Measurements from ENCODE around the gene GIPC3.
"Not testable (repeated sequence)": the region's sequence is repeated elsewhere in the genome, so short reads cannot be mapped to it uniquely, and the experiment has no call there.

Gene GIPC3

GRCh38 chr19:3550947-3551791 lies 34.1 kb upstream of the GIPC3 start:
- DNase-seq: no peak

DNA sequence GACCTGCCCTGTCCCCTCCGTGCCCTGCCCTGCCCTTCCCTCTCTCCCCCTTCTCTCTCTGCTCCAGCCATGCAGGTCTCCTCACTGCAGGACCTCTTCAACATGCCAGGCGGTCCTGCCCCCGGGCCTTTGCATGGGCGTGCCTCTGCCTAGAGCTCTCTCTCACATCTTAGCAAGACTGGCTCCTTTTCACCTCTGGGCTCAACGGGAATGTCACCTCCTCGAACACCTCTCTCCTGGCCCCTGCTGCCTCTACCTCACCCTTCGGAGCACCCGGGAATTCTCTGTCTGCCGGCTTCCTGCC lies 33.5 kb upstream of the GIPC3 start:
- no peak for DNase-seq

DNA sequence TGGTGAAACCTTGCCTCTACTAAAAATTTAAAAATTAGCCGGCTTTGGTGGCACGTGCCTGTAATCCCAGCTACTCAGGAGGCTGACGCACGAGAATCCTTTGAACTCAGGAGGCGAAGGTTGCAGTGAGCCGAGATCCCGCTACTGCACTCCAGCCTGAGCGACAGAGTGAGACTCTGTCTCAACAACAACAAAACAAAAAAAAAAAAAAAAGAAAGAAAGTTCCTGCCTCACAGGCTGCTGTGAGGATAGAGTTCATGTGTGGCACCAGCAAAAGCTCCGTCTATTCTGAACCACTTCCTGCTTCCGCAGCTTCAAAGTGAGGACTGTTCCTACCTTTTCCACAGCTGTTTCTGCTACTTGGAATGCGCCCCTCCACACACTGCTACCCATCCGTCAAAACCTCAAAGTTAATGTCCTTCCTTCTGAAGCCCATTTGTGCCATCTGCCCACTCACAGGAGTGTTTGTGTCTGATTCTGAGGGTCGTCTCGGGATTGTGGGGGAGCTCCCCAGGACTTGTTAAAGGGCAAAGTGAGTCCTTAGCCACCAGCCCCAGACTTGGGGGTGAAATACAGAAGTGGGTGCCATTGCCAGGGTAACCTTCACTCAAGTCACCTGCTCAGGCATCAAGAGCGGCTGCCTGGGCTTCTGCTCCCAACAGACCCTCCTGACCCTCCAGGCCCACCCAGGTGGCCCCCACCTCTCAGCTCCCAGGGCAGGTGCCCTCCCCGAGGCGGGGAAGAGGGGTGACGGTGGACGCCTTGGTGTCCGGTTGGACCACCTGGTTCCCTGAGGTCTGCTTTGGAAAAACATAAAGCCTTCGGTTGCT lies 30.8 kb upstream of the GIPC3 start:
- no peak for DNase-seq

DNA sequence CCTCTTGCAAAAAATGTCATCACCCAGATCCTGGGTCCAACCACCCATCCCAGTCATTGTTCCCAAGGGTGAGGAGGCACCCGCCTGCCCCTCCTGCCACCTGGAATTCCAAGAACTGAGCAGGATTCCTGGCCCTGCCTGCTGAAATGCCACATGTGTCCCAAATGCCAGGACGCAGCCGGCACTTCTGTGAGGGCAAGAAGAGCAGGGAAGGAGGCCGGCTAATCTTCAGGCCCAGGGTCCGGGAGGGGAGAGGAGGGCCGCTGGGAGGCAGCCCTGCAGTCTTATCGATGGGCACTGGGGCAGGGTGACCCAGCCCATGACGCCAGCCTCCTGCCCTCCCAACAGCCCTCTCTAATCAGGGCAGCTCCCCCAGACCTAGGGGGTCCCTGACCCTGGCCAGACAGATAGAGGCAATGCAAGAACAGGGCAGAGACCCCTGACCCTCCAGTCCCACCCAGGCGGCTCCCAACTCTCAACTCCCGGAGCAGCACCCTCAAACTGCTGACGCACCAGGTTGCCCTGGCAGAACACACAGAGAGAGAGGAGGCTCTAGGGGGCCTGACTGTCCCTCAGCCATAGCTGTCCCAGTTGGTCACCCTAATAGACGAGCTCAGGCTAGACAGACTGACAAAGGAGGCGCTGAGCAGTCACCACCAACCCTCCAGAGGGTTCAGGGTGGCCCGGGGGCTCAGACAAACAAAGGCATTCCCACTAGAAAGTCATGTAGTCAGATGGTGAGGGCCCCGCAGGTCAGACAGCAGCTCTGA lies 29.4 kb upstream of the GIPC3 start:
- no peak for DNase-seq

DNA sequence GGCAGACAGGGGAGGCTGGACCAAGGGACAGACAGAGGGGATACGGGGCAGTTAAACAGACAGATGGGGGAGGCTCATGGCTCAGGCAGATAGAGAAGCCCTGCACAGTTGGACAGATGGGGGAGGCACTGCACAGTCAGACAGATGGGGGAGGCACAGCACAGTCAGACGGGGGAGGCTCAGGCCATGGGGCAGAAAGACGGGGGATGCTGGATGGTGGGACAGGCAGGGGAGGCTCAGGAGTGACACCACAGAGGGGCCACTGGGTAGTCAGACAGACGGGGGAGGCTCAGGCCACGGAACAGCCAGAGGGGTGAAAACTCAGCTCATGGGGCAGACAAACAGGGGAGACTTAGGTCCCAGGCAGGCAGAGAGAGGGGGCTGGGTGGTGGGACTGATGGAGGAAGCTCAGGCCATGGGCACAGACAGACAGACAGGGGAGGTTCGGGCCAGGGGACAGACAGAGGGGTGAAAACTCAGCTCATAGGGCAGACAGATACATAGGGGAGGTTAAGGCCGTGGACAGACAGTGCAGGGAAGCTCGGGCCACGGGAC lies 28.8 kb upstream of the GIPC3 start:
- no peak for DNase-seq

DNA sequence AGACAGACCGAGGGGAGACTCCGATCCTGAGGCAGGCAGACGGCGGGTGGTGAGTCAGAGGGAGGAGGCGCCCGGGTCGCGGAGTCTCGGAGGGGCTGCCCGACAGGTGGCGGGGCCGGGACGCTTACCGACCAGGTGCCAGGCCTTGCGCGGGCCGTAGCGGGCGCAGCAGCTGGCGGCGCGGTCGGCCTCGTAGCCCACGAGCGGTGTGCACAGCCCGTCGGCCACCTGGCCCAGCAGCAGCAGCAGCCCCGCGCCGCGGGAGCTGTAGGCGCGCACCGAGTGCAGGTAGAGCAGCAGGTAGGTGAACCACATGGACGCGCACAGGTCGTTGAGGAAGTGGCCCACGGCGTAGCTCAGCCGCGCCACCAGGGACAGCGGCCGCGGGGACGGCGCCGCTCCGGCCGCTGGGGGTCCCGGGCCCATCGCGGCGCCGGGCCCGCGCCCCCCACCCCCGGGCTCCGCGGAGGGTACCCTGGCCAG lies 28.3 kb upstream of the GIPC3 start:
- no peak for DNase-seq

GRCh38 chr19:3557461-3558248 lies 27.6 kb upstream of the GIPC3 start, which contains the start of gene MFSD12:
TSS of gene MFSD12 (minus strand) at chr19:3557586. CDS start at chr19:3557403, 183 bp downstream.
- no peak for DNase-seq

- DNase-seq: no peak
Observed at GRCh38 chr19:3563709-3564524, 21.4 kb upstream of the GIPC3 start.

DNA sequence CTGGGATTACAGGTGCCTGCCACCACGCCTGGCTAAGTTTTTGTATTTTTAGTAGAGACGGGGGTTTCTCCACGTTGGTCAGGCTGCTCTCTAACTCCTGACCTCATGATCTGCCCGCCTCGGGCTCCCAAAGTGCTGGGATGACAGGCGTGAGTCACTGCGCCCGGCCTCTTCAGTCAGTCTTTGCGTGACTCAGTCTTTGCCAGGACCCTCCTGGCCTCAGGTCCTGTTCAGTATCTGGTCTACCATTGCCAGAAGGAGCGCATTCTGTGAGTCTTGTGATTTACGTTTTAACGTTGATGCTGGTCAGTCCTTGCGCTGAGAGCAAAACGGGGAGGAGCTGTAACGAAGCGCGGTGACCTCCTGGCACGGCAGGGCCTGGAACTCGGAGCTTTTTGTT lies 20.1 kb upstream of the GIPC3 start:
- DNase-seq: no peak

DNA sequence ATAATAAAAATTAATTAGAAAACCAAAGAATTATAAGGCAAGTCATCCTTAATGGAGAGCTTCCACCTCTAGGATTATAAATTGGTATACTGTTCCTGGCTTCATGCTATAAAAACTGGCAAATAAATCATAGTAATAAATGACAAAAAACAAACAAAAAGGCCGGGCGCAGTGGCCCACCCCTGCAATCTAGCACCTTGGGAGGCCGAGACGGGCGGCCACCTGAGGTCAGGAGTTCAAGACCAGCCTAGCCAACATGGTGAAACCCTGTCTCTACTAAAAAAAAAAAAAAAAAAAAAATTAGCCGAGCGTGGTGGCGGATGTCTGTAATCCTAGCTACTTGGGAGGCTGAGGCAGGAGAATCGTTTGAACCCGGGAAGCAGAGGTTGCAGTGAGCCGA lies 15.2 kb upstream of the GIPC3 start:
- not testable (repeated sequence) for DNase-seq

- no peak for DNase-seq
Observed at GRCh38 chr19:3570606-3571011, 14.7 kb upstream of the GIPC3 start.

GRCh38 chr19:3572132-3572854 lies 13.0 kb upstream of the GIPC3 start:
- no peak for DNase-seq

DNA sequence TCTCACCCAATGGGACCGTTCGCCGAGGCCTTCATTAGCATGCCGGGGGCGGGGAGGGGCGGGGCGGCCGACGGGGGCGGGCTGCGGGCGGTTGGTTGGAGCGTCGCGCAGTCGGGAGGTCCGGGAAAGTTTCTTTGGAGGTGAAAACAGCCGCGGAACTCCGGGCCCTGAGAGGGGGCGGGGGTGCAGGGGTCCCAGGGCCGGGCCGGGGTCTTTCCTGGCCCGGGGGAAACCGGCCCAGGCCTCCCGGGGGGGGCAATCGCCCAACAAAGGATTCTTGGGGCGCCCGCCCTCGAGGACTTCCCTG lies 12.5 kb upstream of the GIPC3 start, which contains the start of gene HMG20B:
HMG20B (plus strand) TSS at position 90 of the 307 bp plus-strand sequence. CDS start 366 bp downstream, outside the sequence.
- no peak for DNase-seq

GRCh38 chr19:3573162-3573857 lies 12.0 kb upstream of the GIPC3 start:
- no peak for DNase-seq

DNA sequence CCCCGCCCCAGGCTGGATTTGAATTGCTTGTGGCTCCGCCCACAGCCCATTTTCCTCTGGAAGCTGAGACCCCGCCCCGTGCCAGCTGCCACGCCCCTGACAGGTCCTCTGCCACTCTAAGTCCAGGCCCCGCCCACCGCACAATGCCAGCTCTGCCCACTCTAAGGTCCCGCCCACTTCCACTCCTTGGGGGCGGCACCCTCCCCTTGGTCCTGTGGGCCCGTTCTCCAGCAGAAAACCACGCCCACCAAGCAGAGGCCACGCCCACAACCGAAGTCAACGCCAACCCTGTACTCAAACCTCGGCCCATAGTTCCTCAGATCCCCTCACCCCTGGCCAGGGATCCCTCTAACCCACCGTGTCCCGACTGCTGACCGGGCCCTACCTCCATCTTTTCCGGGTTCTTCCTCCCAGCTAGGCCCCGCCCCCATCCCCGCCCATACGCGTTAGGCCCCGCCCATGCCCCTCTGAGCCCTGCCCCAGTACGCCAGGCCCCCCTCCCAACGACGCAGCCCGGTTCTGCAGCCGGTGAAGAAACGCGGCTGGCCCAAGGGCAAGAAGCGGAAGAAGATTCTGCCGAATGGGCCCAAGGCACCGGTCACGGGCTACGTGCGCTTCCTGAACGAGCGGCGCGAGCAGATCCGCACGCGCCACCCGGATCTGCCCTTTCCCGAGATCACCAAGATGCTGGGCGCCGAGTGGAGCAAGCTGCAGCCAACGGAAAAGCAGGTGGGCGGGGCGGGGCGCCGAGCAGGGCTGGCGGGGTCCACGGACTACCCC lies 11.2 kb upstream of the GIPC3 start:
- no peak for DNase-seq

GRCh38 chr19:3575260-3575741 lies 10.0 kb upstream of the GIPC3 start:
- DNase-seq: no peak

DNA sequence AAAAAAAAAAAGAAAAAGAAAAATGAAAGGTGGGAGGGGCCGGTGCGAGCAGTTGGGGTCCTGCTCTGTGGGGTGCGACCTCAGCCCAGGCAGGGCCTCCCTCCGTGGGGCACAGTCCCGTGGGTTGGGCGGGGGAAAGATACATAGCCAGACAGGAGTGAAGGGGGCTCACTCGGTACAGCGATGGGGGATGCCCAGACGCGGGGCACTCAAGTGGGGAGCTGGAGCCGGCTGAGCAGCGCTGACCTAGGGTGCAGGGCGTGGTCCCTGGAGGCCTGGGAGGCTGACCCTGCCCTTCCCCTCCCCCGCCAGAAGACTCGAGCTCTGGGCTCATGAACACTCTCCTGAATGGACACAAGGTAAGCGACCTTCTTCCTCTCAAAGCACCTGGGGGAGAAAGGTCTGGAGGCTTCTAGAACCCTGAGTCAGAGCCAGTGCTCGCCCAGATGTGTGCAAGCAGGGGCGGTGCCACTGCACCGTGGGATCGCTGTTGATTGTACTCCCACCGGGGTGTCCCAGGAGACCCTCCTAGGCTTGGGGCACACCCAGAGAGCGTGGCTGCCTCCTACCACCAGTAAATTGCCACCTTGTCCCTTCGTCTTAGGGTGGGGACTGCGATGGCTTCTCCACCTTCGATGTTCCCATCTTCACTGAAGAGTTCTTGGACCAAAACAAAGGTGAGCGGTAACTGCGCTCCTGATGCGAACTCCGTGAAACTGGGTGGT lies 9.2 kb upstream of the GIPC3 start:
- no peak for DNase-seq

Measured in cortex of kidney (tissue), 1 donor.